GM12874 (cell line): ENCODE results near the gene PHLPP2.

Experiments
- CTCF ChIP-seq: IDR thresholded peaks from 2 replicates; pipeline ENCODE4 v1.5.1; 2011; ENCODE audit warnings: low read depth, mild to moderate bottlenecking, control low read depth, low read length, moderate library complexity; ENCODE audit not compliant: insufficient read depth

The PHLPP2 gene

GRCh38 chr16:71626858-71627213, 97.7 kb downstream of the PHLPP2 start:
- no peak for TF ChIP-seq CTCF

- no peak for TF ChIP-seq CTCF
These were observed 98.3 kb downstream of the PHLPP2 start, which contains the start of gene MARVELD3 for GRCh38 chr16:71626018-71626857. Gene MARVELD3, plus strand, starts transcription at chr16:71626184. Its CDS starts 46 bp downstream, at chr16:71626230.

GRCh38 chr16:71625113-71625850, 99.2 kb downstream of the PHLPP2 start:
- no peak for TF ChIP-seq CTCF

GRCh38 chr16:71623597-71623996, 100.9 kb downstream of the PHLPP2 start:
- TF ChIP-seq CTCF = no peak

GRCh38 chr16:71622088-71622487, 102.4 kb downstream of the PHLPP2 start:
- no peak for TF ChIP-seq CTCF

- no peak for TF ChIP-seq CTCF
These were observed 106.1 kb downstream of the PHLPP2 start for GRCh38 chr16:71618429-71618828.
